K562 (cell line): ENCODE data around the gene IGFL1. TPM values are rescaled to one million over a fixed set of nuclear protein-coding genes. Genes with fewer than 3 reads are reported as not detected.

ENCODE experiments used
- BHLHE40 ChIP-seq: IDR thresholded peaks from 2 replicates; pipeline ENCODE4 v1.6.1; 2011; ENCODE audit warnings: low read length, improper control_type of control experiment
- FOXJ2 ChIP-seq: fragments of 200-800 bp; sonication (Bioruptor generic); IDR thresholded peaks from 2 replicates; pipeline ENCODE4 v1.6.1; 2016; ENCODE audit warnings: missing genetic modification characterization, missing compliant biosample characterization
- TFAM ChIP-seq: fragments of 250-450 bp; sonication (Bioruptor Pico); conservative IDR thresholded peaks from 2 replicates; pipeline ENCODE4 v1.5.0; 2021; ENCODE audit warnings: mild to moderate bottlenecking, moderate library complexity
- ZBED1 ChIP-seq: IDR thresholded peaks from 2 replicates; pipeline ENCODE4 v1.6.1; 2014
- ZEB2 ChIP-seq: fragments of 450-650 bp; IDR thresholded peaks from 2 replicates; pipeline ENCODE4 v1.6.1; 2016
- ZNF133 ChIP-seq: fragments of 250-450 bp; sonication (Bioruptor Pico); IDR thresholded peaks from 2 replicates; pipeline ENCODE4 v1.4.0; 2020; ENCODE audit warnings: mild to moderate bottlenecking
- ZNF311 ChIP-seq: fragments of 250-450 bp; sonication (Bioruptor Pico); IDR thresholded peaks from 2 replicates; pipeline ENCODE4 v1.4.0; 2020; ENCODE audit warnings: mild to moderate bottlenecking, moderate library complexity
- polyA plus RNA-seq, 8 experiments: library from polyadenylated mRNA; depleted of rRNA in 4 of 8; stranded (reverse) in 5 of 8; unstranded in 3 of 8; fragments of >200 nt; fragmentation: Nextera tagmentation in 2 of 8; fragmentation: Illumina TruSeq in 1 of 8; extraction: Ambion mirVana in 2 of 8; extraction: Trizol in 1 of 8; gene quantifications; 2 replicates each; pipeline versions ENCODE4 v1.2.1 to v1.2.3, GENCODE V29; 2011 to 2014; ENCODE audit warnings: inconsistent platforms in 1 of 8, missing spikeins in 1 of 8
- total RNA-seq, 7 experiments: library from RNA; depleted of rRNA in 6 of 7; stranded (reverse); fragments of >200 nt in 6 of 7; fragmentation: Illumina TruSeq in 2 of 7; extraction: Trizol in 2 of 7; gene quantifications; 2 replicates each; pipeline versions ENCODE4 v1.2.1 to v1.2.3, GENCODE V29; 2011 to 2021; ENCODE audit warnings: low replicate concordance in 1 of 7
- TF ChIP-seq, protein P1 (sequence below), 2 experiments: fragments of 450-650 bp; formaldehyde crosslinking in 1 of 2; IDR thresholded peaks; 2 replicates each; pipeline versions ENCODE4 v1.4.0 to v1.6.1; 2014 to 2020; ENCODE audit warnings: mild to moderate bottlenecking in 2 of 2, borderline replicate concordance in 1 of 2, low read depth in 1 of 2
- TF ChIP-seq, protein P2 (sequence below): sonication (generic); formaldehyde crosslinking; IDR thresholded peaks from 2 replicates; pipeline ENCODE4 v1.8.0; 2023; ENCODE audit warnings: mild to moderate bottlenecking, missing genetic modification reagents
- TF ChIP-seq, protein P3 (sequence below): fragments of 250-450 bp; sonication (Bioruptor Pico); IDR thresholded peaks from 2 replicates; pipeline ENCODE4 v1.5.0; 2021
- TF ChIP-seq, protein P4 (sequence below): fragments of 450-650 bp; formaldehyde crosslinking; IDR thresholded peaks from 2 replicates; pipeline ENCODE4 v1.4.0; 2020; ENCODE audit warnings: mild to moderate bottlenecking, moderate library complexity
- TF ChIP-seq, protein P5 (sequence below): IDR thresholded peaks from 2 replicates; pipeline ENCODE4 v1.6.1; 2011; ENCODE audit not compliant: insufficient read length; ENCODE audit errors: extremely low read depth

IGFL1 gene
- total and polyA plus RNA-seq, 9 of the 15 experiments (the other 6 are each of a cell fraction or from before 2014, with no cell fraction given), result not detected

DNA sequence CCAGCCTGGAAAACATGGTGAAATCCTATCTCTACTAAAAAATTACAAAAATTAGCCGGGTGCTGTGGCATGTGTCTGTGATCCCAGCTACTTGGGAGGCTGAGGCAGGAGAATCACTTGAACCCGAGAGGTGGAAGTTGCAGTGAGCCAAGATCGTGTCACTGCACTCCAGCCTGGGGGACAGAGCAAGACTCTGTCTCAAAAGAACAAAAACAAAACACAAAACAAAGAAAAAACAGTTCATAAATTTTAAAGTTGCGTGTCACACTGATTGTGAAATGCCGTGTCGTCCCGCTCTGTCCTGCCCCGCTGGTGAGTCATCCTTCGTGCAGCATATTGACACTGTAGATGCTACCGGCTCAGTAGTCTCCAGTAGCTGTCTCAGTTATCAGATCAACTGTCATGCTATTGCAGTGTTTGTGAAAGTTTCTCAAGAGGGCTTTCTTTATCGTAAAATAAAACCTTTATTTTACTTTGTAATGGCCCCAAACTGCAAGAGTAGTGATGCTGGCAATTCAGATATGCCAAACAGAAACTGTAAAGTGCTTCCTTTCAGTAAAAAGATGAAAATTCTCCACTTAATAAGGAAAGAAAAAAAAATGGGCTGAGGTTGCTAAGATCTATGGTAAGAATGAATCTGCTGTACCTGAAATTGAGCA lies 36.4 kb upstream of the IGFL1 start (continued):
- TF ChIP-seq, protein P1, sequence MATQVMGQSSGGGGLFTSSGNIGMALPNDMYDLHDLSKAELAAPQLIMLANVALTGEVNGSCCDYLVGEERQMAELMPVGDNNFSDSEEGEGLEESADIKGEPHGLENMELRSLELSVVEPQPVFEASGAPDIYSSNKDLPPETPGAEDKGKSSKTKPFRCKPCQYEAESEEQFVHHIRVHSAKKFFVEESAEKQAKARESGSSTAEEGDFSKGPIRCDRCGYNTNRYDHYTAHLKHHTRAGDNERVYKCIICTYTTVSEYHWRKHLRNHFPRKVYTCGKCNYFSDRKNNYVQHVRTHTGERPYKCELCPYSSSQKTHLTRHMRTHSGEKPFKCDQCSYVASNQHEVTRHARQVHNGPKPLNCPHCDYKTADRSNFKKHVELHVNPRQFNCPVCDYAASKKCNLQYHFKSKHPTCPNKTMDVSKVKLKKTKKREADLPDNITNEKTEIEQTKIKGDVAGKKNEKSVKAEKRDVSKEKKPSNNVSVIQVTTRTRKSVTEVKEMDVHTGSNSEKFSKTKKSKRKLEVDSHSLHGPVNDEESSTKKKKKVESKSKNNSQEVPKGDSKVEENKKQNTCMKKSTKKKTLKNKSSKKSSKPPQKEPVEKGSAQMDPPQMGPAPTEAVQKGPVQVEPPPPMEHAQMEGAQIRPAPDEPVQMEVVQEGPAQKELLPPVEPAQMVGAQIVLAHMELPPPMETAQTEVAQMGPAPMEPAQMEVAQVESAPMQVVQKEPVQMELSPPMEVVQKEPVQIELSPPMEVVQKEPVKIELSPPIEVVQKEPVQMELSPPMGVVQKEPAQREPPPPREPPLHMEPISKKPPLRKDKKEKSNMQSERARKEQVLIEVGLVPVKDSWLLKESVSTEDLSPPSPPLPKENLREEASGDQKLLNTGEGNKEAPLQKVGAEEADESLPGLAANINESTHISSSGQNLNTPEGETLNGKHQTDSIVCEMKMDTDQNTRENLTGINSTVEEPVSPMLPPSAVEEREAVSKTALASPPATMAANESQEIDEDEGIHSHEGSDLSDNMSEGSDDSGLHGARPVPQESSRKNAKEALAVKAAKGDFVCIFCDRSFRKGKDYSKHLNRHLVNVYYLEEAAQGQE (IDR thresholded peaks at IDR 0.05; ENCODE audit: borderline replicate concordance), result peak; percentile 13; the same call in 1 of the 2 replicates
- TF ChIP-seq, protein P1 (CRISPR knock-in tag; IDR thresholded peaks at IDR 0.05; ENCODE audit: low read depth), result no peak
- TF ChIP-seq, protein P2, sequence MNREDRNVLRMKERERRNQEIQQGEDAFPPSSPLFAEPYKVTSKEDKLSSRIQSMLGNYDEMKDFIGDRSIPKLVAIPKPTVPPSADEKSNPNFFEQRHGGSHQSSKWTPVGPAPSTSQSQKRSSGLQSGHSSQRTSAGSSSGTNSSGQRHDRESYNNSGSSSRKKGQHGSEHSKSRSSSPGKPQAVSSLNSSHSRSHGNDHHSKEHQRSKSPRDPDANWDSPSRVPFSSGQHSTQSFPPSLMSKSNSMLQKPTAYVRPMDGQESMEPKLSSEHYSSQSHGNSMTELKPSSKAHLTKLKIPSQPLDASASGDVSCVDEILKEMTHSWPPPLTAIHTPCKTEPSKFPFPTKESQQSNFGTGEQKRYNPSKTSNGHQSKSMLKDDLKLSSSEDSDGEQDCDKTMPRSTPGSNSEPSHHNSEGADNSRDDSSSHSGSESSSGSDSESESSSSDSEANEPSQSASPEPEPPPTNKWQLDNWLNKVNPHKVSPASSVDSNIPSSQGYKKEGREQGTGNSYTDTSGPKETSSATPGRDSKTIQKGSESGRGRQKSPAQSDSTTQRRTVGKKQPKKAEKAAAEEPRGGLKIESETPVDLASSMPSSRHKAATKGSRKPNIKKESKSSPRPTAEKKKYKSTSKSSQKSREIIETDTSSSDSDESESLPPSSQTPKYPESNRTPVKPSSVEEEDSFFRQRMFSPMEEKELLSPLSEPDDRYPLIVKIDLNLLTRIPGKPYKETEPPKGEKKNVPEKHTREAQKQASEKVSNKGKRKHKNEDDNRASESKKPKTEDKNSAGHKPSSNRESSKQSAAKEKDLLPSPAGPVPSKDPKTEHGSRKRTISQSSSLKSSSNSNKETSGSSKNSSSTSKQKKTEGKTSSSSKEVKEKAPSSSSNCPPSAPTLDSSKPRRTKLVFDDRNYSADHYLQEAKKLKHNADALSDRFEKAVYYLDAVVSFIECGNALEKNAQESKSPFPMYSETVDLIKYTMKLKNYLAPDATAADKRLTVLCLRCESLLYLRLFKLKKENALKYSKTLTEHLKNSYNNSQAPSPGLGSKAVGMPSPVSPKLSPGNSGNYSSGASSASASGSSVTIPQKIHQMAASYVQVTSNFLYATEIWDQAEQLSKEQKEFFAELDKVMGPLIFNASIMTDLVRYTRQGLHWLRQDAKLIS (CRISPR knock-in tag), result no peak
- TF ChIP-seq BHLHE40, result peak; percentile 86
- no peak for TF ChIP-seq ZNF311
- TF ChIP-seq TFAM (CRISPR knock-in tag), result no peak
- TF ChIP-seq, protein P3, sequence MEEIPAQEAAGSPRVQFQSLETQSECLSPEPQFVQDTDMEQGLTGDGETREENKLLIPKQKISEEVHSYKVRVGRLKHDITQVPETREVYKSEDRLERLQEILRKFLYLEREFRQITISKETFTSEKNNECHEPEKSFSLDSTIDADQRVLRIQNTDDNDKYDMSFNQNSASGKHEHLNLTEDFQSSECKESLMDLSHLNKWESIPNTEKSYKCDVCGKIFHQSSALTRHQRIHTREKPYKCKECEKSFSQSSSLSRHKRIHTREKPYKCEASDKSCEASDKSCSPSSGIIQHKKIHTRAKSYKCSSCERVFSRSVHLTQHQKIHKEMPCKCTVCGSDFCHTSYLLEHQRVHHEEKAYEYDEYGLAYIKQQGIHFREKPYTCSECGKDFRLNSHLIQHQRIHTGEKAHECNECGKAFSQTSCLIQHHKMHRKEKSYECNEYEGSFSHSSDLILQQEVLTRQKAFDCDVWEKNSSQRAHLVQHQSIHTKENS (CRISPR knock-in tag), result no peak
- TF ChIP-seq, protein P4, sequence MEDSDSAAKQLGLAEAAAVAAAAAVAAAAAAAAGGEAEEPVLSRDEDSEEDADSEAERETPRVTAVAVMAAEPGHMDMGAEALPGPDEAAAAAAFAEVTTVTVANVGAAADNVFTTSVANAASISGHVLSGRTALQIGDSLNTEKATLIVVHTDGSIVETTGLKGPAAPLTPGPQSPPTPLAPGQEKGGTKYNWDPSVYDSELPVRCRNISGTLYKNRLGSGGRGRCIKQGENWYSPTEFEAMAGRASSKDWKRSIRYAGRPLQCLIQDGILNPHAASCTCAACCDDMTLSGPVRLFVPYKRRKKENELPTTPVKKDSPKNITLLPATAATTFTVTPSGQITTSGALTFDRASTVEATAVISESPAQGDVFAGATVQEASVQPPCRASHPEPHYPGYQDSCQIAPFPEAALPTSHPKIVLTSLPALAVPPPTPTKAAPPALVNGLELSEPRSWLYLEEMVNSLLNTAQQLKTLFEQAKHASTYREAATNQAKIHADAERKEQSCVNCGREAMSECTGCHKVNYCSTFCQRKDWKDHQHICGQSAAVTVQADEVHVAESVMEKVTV, result peak; percentile 32; the same call in 1 of the 2 replicates
- TF ChIP-seq ZNF133 (CRISPR knock-in tag), result no peak
- no peak for TF ChIP-seq FOXJ2 (tag)
- TF ChIP-seq, protein P5, sequence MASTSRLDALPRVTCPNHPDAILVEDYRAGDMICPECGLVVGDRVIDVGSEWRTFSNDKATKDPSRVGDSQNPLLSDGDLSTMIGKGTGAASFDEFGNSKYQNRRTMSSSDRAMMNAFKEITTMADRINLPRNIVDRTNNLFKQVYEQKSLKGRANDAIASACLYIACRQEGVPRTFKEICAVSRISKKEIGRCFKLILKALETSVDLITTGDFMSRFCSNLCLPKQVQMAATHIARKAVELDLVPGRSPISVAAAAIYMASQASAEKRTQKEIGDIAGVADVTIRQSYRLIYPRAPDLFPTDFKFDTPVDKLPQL, result no peak
- no peak for TF ChIP-seq ZBED1
- peak; percentile 58; the same call in 1 of the 2 replicates for TF ChIP-seq ZEB2
